GM13976 (cell line): ENCODE measurements around the gene COTL1.

Source experiments
- DNase-seq: peaks from one replicate; pipeline ENCODE4 v3.0.0; 2012; ENCODE audit warnings: low spot score
- CTCF ChIP-seq: IDR thresholded peaks from 2 replicates; pipeline ENCODE4 v1.5.1; 2012; ENCODE audit warnings: borderline replicate concordance, mild to moderate bottlenecking; ENCODE audit not compliant: insufficient read depth; ENCODE audit errors: extremely low read depth, missing control alignments, control extremely low read depth
- in situ Hi-C: fragments of 300-500 bp; cut with MboI; formaldehyde crosslinking; loops from one replicate; pipeline ENCODE4 v1.12.0; 2022; ENCODE audit warnings: low sequenced_read_pairs, mixed read lengths, inconsistent platforms; ENCODE audit not compliant: unreplicated experiment

Gene COTL1

GRCh38 chr16:84654238-84654637 lies 36.4 kb upstream of the COTL1 start:
- in situ Hi-C loops, result no loop called here
- TF ChIP-seq CTCF, result no peak
- no peak for DNase-seq

- no peak for DNase-seq
- no peak for TF ChIP-seq CTCF
- in situ Hi-C loops, result no loop called here
These were observed 34.7 kb upstream of the COTL1 start for GRCh38 chr16:84652566-84652965.

- no peak for DNase-seq
These were observed 32.4 kb upstream of the COTL1 start for GRCh38 chr16:84650062-84650991.

GRCh38 chr16:84649511-84649861 lies 31.6 kb upstream of the COTL1 start:
- TF ChIP-seq CTCF, result no peak
- DNase-seq, result no peak
- in situ Hi-C loops, result loop anchor here (25.0 kb wide), 1 partner anchor 313 kb away; no protein-coding TSS in a partner anchor

More at GRCh38 chr16:84650062-84650991, 32.4 kb upstream of the COTL1 start:
- in situ Hi-C loops, result no loop called here
- no peak for TF ChIP-seq CTCF

GRCh38 chr16:84648595-84649510 lies 31.0 kb upstream of the COTL1 start:
- no peak for TF ChIP-seq CTCF
- in situ Hi-C loops, result loop anchor here (25.0 kb wide), 1 partner anchor 313 kb away; no protein-coding TSS in a partner anchor
- DNase-seq, result peak; percentile 87
